Raji (cell line): Measurements from ENCODE around the gene AXIN2.

Experiments used
- POLR2A ChIP-seq: IDR thresholded peaks from 2 replicates; pipeline ENCODE4 v1.6.1; 2011; ENCODE audit warnings: low read depth, low read length, control low read depth; ENCODE audit not compliant: insufficient read depth

The AXIN2 gene

GRCh38 chr17:65560628-65561451 lies 608 bp downstream of the AXIN2 start:
- no peak for TF ChIP-seq POLR2A

GRCh38 chr17:65559804-65560627 lies 1.4 kb downstream of the AXIN2 start:
- TF ChIP-seq POLR2A = no peak

- no peak for TF ChIP-seq POLR2A
Measured at GRCh38 chr17:65559461-65559803, 2.0 kb downstream of the AXIN2 start.

- TF ChIP-seq POLR2A = no peak
Measured at GRCh38 chr17:65558683-65559460, 2.6 kb downstream of the AXIN2 start.

GRCh38 chr17:65558311-65558682 lies 3.2 kb downstream of the AXIN2 start:
- no peak for TF ChIP-seq POLR2A

- no peak for TF ChIP-seq POLR2A
Measured at GRCh38 chr17:65557349-65558310, 3.8 kb downstream of the AXIN2 start.

- TF ChIP-seq POLR2A = no peak
Measured at GRCh38 chr17:65556910-65557348, 4.5 kb downstream of the AXIN2 start.

GRCh38 chr17:65556014-65556909 lies 5.2 kb downstream of the AXIN2 start:
- no peak for TF ChIP-seq POLR2A

GRCh38 chr17:65554553-65555223 lies 6.8 kb downstream of the AXIN2 start:
- no peak for TF ChIP-seq POLR2A

GRCh38 chr17:65553646-65554552 lies 7.5 kb downstream of the AXIN2 start:
- TF ChIP-seq POLR2A = no peak

GRCh38 chr17:65553009-65553645 lies 8.3 kb downstream of the AXIN2 start:
- TF ChIP-seq POLR2A = no peak
